K562 (cell line): ENCODE results near the gene GNB2. TPM values are rescaled to one million over a fixed set of nuclear protein-coding genes. Genes with fewer than 3 reads are reported as not detected.

ENCODE experiments used
- BCLAF1 ChIP-seq, 2 experiments: fragments of 450-650 bp in 1 of 2; IDR thresholded peaks; 2 replicates each; pipeline ENCODE4 v1.6.1; 2011 to 2017; ENCODE audit warnings: low read depth in 2 of 2, antibody characterized with exemption in 1 of 2, borderline replicate concordance in 1 of 2, low read length in 1 of 2, mild to moderate bottlenecking in 1 of 2, mixed read lengths in 1 of 2; ENCODE audit not compliant: control insufficient read depth in 1 of 2
- BCOR ChIP-seq: fragments of 450-650 bp; IDR thresholded peaks from 2 replicates; pipeline ENCODE4 v1.6.1; 2016
- DLX4 ChIP-seq: fragments of 250-450 bp; sonication (Bioruptor Pico); IDR thresholded peaks from 2 replicates; pipeline ENCODE4 v1.6.1; 2021; ENCODE audit warnings: mild to moderate bottlenecking
- DNMT1 ChIP-seq: fragments of 450-650 bp; IDR thresholded peaks from 2 replicates; pipeline ENCODE4 v1.6.1; 2016; ENCODE audit warnings: antibody characterized with exemption, mild to moderate bottlenecking
- ESRRA ChIP-seq: fragments of 450-650 bp; IDR thresholded peaks from 2 replicates; pipeline ENCODE4 v1.6.1; 2014; ENCODE audit warnings: low read depth, mild to moderate bottlenecking, moderate library complexity, borderline replicate concordance
- HDAC2 ChIP-seq: fragments of 450-650 bp; IDR thresholded peaks from 2 replicates; pipeline ENCODE4 v1.6.1; 2016; ENCODE audit warnings: mild to moderate bottlenecking
- MCM7 ChIP-seq, 2 experiments: fragments of 450-650 bp; IDR thresholded peaks; 2 replicates each; pipeline ENCODE4 v1.6.1; 2016 to 2018
- MEF2D ChIP-seq: conservative IDR thresholded peaks from 2 replicates; pipeline ENCODE4 v1.6.1; 2016; ENCODE audit warnings: low read depth, missing genetic modification characterization, missing compliant biosample characterization
- MTA2 ChIP-seq: fragments of 450-650 bp; IDR thresholded peaks from 2 replicates; pipeline ENCODE4 v1.6.1; 2016; ENCODE audit warnings: low read depth
- POLR2H ChIP-seq: IDR thresholded peaks from 2 replicates; pipeline ENCODE4 v1.6.1; 2016; ENCODE audit warnings: missing genetic modification characterization, low read depth, mild to moderate bottlenecking, control low read depth, missing compliant biosample characterization, moderate library complexity
- SIN3B ChIP-seq: fragments of 450-650 bp; IDR thresholded peaks from 2 replicates; pipeline ENCODE4 v1.6.1; 2017; ENCODE audit warnings: low read depth, mild to moderate bottlenecking, moderate library complexity
- SMARCA4 ChIP-seq: fragments of 450-650 bp; IDR thresholded peaks from 2 replicates; pipeline ENCODE4 v1.6.1; 2016
- ZBTB7A ChIP-seq: IDR thresholded peaks from 2 replicates; pipeline ENCODE4 v1.6.1; 2011; ENCODE audit warnings: low read depth, mild to moderate bottlenecking, low read length, moderate library complexity, borderline replicate concordance; ENCODE audit not compliant: control insufficient read depth
- ZFX ChIP-seq: sonication (generic); formaldehyde crosslinking; IDR thresholded peaks from 2 replicates; pipeline ENCODE4 v1.8.0; 2022; ENCODE audit warnings: mild to moderate bottlenecking, missing genetic modification reagents, moderate library complexity
- ZKSCAN8 ChIP-seq: fragments of 200-800 bp; sonication (Bioruptor generic); IDR thresholded peaks from 2 replicates; pipeline ENCODE4 v1.6.1; 2016; ENCODE audit warnings: missing genetic modification characterization, missing compliant biosample characterization
- ZNF174 ChIP-seq: fragments of 250-450 bp; sonication (Bioruptor Pico); IDR thresholded peaks from 2 replicates; pipeline ENCODE4 v1.4.0; 2020; ENCODE audit warnings: mild to moderate bottlenecking
- ZNF431 ChIP-seq: sonication (generic); formaldehyde crosslinking; IDR thresholded peaks from 2 replicates; pipeline ENCODE4 v1.8.0; 2022; ENCODE audit warnings: mild to moderate bottlenecking, missing genetic modification reagents
- ZNF764 ChIP-seq: fragments of 250-450 bp; sonication (Bioruptor Pico); IDR thresholded peaks from 2 replicates; pipeline ENCODE4 v1.4.0; 2020; ENCODE audit warnings: low read depth, mild to moderate bottlenecking, moderate library complexity
- polyA plus RNA-seq, 8 experiments: library from polyadenylated mRNA; depleted of rRNA in 4 of 8; stranded (reverse) in 5 of 8; unstranded in 3 of 8; fragments of >200 nt; fragmentation: Nextera tagmentation in 2 of 8; fragmentation: Illumina TruSeq in 1 of 8; extraction: Ambion mirVana in 2 of 8; extraction: Trizol in 1 of 8; gene quantifications; 2 replicates each; pipeline versions ENCODE4 v1.2.1 to v1.2.3, GENCODE V29; 2011 to 2014; ENCODE audit warnings: inconsistent platforms in 1 of 8, missing spikeins in 1 of 8
- total RNA-seq, 7 experiments: library from RNA; depleted of rRNA in 6 of 7; stranded (reverse); fragments of >200 nt in 6 of 7; fragmentation: Illumina TruSeq in 2 of 7; extraction: Trizol in 2 of 7; gene quantifications; 2 replicates each; pipeline versions ENCODE4 v1.2.1 to v1.2.3, GENCODE V29; 2011 to 2021; ENCODE audit warnings: low replicate concordance in 1 of 7

Gene GNB2
- total and polyA plus RNA-seq, 9 of the 15 experiments (the other 6 are each of a cell fraction or from before 2014, with no cell fraction given): 0.65 to 320 (median 104) TPM

- 0 out of 2 replicates have a peak, but pooled peaks have one; percentile 2 for TF ChIP-seq ZNF764 (CRISPR knock-in tag)
- TF ChIP-seq DNMT1: no peak
- TF ChIP-seq ZBTB7A: no peak; the same call in none of the 2 replicates
- no peak for TF ChIP-seq MCM7 (IDR thresholded peaks at IDR 0.05)
- peak; percentile 12; the same call in 1 of the 2 replicates for TF ChIP-seq SMARCA4
- TF ChIP-seq MTA2: 0 out of 2 replicates have a peak, but pooled peaks have one; percentile 10
- no peak for TF ChIP-seq BCLAF1 (IDR thresholded peaks at IDR 0.05; ENCODE audit: borderline replicate concordance in 1 of 2, control insufficient read depth in 1 of 2, low read depth in 2 of 2, low read length in 1 of 2)
- TF ChIP-seq POLR2H: no peak; the same call in none of the 2 replicates
- no peak for TF ChIP-seq MEF2D (tag)
- TF ChIP-seq ZNF431 (CRISPR knock-in tag): 0 out of 2 replicates have a peak, but pooled peaks have one; percentile 45
- TF ChIP-seq HDAC2: peak; percentile 8
- no peak for TF ChIP-seq DLX4 (CRISPR knock-in tag)
- TF ChIP-seq SIN3B: peak; percentile 65; the same call in 1 of the 2 replicates
- TF ChIP-seq ZNF174: no peak
- TF ChIP-seq ZKSCAN8: no peak
- TF ChIP-seq ZFX (CRISPR knock-in tag): peak; percentile 97
- TF ChIP-seq BCOR: peak; percentile 61
- no peak; the same call in 1 of the 2 replicates for TF ChIP-seq ESRRA
These were observed 32.5 kb downstream of the GNB2 start, which contains the start of gene POP7 (continued) for GRCh38 chr7:100705753-100706671.
